ENCODE results near the gene AASDH. TPM values are rescaled to one million over a fixed set of nuclear protein-coding genes. Genes with fewer than 3 reads are reported as not detected.

AASDH gene
- total and polyA plus RNA-seq, 2 of the 13 experiments (the other 11 are each of a cell fraction or from before 2014, with no cell fraction given): 12.6 to 14.1 TPM

- TF ChIP-seq GMEB1 (CRISPR knock-in tag; IDR thresholded peaks at IDR 0.05; ENCODE audit: borderline replicate concordance) (peak; percentile 63), ZNF414 (CRISPR knock-in tag; IDR thresholded peaks at IDR 0.05) (no peak), SUZ12 (IDR thresholded peaks at IDR 0.05; ENCODE audit: low read depth, low read length) (no peak), ZNF619 (CRISPR knock-in tag; IDR thresholded peaks at IDR 0.05) (peak; percentile 83), ZNF629 (CRISPR knock-in tag; conservative IDR thresholded peaks at IDR 0.05) (no peak), TAF15 (IDR thresholded peaks at IDR 0.05; ENCODE audit: low read depth, low read length, poor library complexity, severe bottlenecking) (peak; percentile 82), GFI1 (CRISPR knock-in tag; IDR thresholded peaks at IDR 0.05; ENCODE audit: borderline replicate concordance) (peak; percentile 55), ZNF607 (CRISPR knock-in tag; IDR thresholded peaks at IDR 0.05; ENCODE audit: borderline replicate concordance) (peak; percentile 86; the same call in 1 of the 2 replicates), JARID2 (CRISPR knock-in tag; IDR thresholded peaks at IDR 0.05; ENCODE audit: insufficient replicate concordance) (no peak), ZNF580 (CRISPR knock-in tag; IDR thresholded peaks at IDR 0.05; ENCODE audit: borderline replicate concordance, low read depth) (peak; percentile 61; the same call in 1 of the 2 replicates), ZZZ3 (CRISPR knock-in tag; IDR thresholded peaks at IDR 0.05; ENCODE audit: borderline replicate concordance) (peak; percentile 49; the same call in 1 of the 2 replicates), TBL1XR1 (IDR thresholded peaks at IDR 0.05; ENCODE audit: borderline replicate concordance, low read length, partially characterized antibody) (no peak), ZNF263 (CRISPR knock-in tag; IDR thresholded peaks at IDR 0.05) (peak; percentile 41), ATM (IDR thresholded peaks at IDR 0.05; ENCODE audit: borderline replicate concordance) (no peak), ZNF879 (CRISPR knock-in tag; IDR thresholded peaks at IDR 0.05) (no peak), ZBTB8A (CRISPR knock-in tag; IDR thresholded peaks at IDR 0.05; ENCODE audit: borderline replicate concordance, low read depth) (peak; percentile 85; the same call in 1 of the 2 replicates), MTF1 (CRISPR knock-in tag; IDR thresholded peaks at IDR 0.05) (no peak), ATF3 (CRISPR knock-in tag; IDR thresholded peaks at IDR 0.05) (no peak), SMAD9 (CRISPR knock-in tag; IDR thresholded peaks at IDR 0.05) (no peak), ZNF75D (CRISPR knock-in tag; IDR thresholded peaks at IDR 0.05; ENCODE audit: borderline replicate concordance) (no peak; the same call in 1 of the 2 replicates), ZBTB7B (CRISPR knock-in tag; IDR thresholded peaks at IDR 0.05) (peak; percentile 75), TFE3 (CRISPR knock-in tag; IDR thresholded peaks at IDR 0.05) (0 out of 2 replicates have a peak, but pooled peaks have one; percentile 12), TCF7 (IDR thresholded peaks at IDR 0.05; ENCODE audit: low read depth) (no peak), SIN3A (IDR thresholded peaks at IDR 0.05; ENCODE audit: borderline replicate concordance, low read depth, low read length) (peak; percentile 91; the same call in 1 of the 2 replicates), RFX5 (IDR thresholded peaks at IDR 0.05; ENCODE audit: low read depth, low read length) (no peak), ZNF672 (CRISPR knock-in tag; IDR thresholded peaks at IDR 0.05) (no peak)
Observed at GRCh38 chr4:56435140-56435926, 48.0 kb upstream of the AASDH start, which contains the start of gene PPAT (continued).

All from HepG2 (cell line).